HG03280 (cell line): ENCODE results near the gene MAML2.

Experiments used
- ATAC-seq: cut with Tn5 transposase; IDR thresholded peaks from one replicate; pipeline ENCODE4 v1.9.1; 2021; ENCODE audit warnings: mild to moderate bottlenecking, moderate library complexity; ENCODE audit not compliant: unreplicated experiment

MAML2 gene

DNA sequence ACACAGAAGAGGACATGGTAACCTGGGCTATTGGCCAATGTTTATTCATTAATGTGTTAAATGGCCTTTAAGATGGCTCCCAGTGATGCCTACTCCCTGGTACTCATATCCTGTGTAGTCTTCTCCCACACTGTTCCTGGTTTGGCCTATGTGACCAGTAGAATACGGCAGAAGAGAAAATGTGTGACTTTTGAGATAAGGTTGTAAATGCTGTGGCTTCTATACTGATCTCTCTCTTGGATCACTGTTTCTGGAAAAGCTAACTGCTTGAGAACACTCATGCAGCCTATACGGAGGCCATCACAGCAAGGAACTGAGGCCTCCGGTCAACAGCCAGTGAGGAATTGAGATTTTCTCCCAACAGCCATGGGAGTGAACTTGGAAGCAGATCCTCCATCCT, 24.1 kb downstream of the MAML2 start:
- ATAC-seq, result no peak

DNA sequence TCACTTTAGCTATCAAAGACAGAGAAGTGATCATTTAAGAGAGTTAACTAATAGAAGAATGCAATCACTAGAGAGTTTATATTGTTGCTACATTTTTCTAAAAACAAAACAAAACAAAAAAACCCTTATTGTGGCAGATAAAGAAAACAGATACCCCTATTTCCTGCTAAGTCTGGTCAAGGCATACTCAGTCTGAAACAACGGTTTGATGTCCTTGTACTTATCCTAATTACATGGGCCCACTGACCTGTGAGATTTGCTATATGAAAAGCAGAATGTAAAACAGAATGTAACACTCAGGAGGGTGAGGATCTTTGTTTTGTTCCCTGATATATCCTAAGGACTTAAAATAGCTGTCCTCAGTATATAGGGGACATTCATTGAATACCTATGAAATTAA, 24.6 kb downstream of the MAML2 start:
- no peak for ATAC-seq

DNA sequence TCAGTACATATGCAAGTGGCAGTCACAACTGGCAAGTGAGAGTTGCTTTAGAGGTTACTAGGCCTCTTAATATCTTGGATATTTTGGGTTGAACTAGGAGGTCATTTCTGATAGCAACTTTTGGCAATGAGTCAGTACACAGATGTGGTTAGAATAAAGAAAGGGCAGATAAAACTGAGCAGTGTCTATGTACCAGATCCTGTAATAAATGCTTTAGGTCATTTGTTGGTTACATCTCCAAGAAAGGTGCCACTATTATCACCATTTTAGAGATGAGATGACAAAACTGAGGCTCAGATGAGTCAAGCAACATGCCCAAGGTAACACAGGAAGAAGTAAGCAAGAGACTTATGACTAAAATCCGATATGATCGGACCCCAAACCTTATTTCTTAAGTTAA, 25.0 kb downstream of the MAML2 start:
- no peak for ATAC-seq

DNA sequence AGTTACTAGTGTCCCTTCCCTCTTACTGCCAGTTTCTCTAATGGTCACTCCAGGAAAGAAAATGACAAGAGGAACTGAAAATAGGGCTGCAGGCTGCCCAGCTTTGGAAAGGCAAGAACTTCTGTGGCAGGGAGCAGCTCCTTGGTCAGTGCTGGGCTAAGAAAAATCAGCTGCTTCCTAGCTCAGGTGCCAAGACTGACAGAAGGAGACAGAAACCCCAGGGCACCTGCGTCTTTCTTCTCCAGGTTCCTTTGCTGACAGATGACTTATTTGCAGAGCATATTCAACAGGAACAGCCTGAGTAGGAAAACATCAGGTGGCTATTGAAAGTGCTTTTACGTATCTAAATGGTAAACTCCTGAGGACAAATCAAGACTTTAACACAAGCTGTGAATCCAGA, 25.4 kb downstream of the MAML2 start:
- ATAC-seq, result no peak

DNA sequence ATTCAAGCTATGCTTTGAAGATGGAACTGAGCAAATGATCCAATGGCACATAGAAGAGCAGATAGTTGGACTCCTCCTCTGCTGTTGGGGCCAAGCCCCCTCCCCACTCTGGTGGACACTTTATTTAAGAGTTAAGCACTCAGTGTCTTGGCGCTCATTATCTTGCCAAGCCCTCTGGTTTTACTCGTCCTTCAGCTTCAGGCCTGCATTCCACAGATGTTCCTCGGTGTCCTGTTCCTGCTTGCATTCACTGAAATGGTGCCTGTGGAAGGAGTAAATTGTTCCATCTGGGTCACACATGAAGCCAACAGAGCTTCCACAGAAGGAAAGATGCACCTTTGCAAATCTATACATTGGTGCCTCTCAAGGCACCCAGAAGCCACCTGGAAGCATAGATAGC, 26.1 kb downstream of the MAML2 start:
- no peak for ATAC-seq

DNA sequence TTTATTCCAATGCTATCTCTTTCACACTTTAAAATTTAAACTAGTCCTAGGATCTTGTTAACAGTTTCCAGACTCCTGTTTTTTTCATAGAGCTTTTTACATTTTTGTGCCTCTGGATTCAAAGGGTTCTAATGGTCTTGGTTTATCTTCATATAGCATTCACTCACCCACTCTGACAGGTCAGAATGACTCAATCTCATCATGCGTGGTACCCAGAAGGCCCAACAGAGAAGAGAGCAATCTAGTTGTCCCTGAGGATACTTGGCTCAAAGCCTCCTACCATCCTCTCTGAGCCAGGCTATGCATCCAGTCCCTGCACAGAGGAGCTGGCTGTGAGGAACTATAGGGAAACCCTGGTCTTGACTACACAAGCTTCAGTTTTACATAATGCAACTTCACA, 27.5 kb downstream of the MAML2 start:
- no peak for ATAC-seq

DNA sequence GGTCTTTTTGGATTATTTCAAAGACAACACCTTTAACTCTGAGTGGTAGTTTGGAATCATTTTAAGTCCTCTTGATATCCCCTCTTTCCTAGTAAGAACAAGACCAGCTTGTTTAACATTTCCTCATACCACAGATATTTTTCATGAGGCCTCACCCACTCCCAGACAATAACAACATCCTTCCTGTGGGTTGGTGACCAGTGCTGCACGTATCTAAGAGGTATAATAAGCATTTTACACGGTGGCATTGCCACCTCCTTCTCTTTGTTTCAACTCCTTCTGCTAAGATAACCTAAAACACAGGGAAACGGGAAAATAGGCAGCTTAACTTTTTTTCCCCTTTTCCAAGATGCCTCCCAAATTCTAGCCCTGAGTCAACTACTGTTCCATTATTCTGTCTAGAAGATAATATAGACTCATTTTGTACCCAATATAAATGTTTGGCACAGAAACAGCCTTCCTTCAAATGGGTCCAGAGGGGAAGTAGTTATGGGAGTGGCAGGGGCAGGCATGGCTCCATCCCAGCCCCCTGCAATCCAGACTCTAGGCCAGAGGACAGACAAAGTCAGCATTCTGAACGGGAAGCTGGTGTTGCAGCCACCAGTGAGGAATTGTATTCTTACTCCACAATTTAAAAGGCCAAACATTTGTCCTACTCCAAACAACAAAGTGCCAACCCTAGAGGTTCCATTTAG, 28.5 kb downstream of the MAML2 start:
- ATAC-seq, result no peak

DNA sequence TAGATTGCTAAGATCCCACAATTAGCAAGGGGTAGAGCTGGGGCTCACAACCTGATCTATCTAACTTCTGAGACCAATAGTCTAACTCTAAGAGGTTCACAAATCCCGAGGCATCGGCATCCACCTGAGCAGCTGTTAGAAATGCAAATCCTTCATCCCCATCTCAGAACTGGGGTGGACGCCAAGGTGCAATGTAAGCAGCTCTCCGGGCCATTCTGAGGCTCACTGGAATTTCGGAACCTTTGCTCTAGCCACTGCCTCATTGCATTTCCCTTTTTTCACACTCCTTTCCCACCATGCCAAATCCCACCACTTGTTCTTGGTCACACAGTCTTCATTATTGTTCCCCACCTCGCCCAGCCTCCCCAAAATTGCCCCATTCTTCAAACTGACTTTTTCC, 29.8 kb downstream of the MAML2 start:
- no peak for ATAC-seq

DNA sequence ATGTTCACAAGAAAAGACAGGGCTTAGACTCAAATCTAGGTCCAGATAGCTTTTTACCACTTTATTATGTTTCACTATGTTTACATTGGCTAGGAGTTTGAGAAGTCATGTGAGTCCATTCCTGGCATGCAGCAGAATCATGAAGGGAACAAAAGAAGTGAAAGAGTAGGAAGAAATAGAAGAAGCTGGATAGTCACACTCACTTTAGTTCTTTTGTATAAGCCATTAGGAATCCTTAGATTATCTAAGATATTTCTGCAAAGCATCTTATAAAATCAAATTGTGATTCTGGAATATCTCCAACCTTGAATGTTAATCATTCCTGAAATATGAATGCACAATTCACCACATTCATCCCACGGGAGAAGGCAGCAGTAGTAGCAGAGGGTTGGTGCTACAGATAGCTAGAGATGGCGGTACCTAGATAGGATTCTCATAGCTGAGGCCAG, 31.9 kb downstream of the MAML2 start:
- no peak for ATAC-seq

DNA sequence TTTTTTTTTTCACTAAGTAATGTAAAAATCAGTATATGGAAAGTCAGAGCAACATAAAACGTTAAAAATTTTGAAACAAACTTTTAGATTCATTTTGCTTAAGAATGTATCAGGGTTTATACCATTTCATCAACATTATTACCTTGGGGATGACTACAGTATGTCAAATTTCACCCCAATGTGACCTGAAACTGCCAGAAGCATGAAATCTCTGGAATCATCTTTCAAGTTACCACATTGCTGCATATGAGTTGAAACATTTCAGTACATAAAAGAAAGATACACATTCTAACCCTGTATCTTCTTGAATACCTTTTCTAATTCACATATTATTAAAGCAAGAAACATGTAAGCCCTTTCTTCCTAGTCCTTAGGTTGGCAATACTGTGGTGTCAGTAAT, 32.8 kb downstream of the MAML2 start:
- no peak for ATAC-seq

DNA sequence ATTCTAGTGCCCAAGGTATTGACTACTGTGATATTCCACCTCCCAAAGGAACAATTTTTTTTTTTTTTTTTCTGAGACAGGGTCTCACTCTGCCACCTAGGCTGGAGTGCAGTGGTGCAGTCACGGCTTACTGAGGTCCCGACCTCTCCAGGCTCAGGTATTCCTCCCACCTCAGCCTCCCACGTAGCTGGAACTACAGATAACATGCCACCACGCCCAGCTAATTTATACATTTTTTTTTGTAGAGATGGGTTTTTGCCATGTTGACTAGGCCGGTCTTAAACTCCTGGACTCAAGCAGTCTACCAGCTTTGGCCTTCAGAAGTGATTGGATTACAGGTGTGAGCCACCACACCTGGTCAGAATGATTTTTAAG, 33.4 kb downstream of the MAML2 start:
- ATAC-seq, result no peak

DNA sequence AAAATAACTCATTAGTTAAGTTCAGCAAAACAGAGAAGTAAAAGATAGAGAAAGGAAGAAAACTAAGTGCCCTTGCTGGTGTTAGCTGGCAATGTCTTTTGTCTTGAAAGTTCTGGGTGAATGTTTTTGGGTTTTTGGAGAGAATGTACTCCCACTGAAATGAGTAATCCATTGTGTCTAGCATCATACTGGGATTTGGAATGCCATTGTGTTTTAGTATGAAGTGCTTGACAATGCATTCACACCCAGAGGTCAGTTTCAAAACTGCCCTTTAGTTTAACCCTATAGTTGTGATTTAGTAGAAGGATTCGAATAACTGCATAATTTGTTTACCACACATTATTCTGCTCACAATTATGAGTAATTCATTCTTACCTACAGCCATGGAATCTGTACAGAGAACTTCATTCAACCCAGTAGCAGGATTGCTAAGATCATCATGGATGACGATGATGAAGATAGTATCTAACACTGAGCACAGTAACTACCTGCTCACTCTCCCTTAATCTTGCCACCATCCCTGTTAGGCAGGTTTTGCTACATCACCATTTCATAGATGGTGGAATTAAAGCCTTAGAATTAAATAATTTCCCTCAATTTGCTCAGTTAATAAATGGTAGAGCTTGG, 33.9 kb downstream of the MAML2 start:
- no peak for ATAC-seq

DNA sequence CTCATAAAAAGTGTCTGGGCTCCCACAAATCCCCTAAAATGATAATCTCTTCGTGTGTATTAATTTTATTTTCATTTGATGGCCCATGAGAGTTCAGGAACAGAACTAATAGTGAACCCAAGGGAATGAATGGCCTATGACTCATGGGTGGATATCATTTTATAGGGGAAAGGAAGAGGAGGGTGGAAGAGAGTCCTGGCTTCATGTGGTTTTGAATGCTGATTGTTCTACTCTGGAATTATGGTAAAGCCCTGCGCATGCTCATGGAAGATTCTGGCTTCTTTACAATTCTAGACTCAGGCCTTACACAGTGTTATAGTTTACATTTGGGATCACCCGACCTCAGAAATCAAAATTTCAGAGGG, 35.2 kb downstream of the MAML2 start:
- no peak for ATAC-seq

DNA sequence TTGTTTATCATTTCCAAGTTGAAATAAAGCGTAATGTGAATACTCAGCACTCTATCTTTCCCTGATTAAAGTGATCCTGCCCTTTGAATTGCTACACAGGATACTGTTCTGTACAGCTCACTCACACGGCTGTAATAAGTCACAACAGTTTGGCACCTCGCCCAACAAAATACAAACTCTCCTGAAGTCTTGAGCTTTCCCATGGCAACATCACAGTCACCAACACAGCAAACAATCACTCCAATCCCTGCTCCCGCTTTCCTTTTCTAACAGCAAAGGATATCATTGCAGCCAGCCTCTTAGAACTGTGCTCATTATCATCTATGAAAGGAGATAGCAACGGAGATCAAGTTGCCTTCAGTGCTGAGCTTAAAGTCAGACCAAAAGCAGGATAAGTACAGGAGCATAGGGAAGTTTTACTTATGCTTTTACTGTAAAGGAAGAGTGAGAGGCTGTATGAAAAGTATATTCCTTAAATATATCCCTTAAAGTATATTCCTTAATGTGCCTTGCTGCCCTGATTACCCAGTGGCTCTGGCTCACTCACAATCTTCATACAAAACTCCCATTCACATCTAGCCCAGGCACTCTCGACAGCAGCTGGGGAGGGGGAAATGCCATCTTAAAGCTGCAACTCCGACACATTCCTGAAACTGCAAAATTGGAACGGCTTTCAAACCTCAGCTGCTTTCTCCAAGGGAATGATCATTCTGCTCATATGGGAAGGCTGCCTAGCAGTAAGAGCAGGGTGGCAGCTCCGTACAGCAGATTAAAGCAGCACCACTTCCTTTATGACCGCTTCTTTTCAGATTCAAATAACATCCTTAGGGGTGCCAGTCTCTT, 35.8 kb downstream of the MAML2 start:
- ATAC-seq, result no peak

DNA sequence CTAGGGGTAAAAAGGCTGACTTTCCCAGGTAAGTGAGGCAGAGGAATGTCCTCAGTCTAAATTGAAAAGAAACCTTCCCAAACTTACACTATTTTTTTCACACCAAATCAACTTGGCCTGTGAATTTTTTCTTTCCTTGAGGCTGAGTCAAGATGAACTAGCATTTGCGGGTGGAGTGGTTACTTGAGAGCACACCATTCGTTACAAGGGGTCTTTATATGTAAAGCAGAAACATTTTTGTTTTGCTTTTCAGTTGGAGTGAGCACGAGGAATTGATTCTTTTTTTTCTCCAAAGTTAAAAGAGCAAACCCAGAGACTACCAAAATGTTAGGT, 36.4 kb downstream of the MAML2 start:
- no peak for ATAC-seq

DNA sequence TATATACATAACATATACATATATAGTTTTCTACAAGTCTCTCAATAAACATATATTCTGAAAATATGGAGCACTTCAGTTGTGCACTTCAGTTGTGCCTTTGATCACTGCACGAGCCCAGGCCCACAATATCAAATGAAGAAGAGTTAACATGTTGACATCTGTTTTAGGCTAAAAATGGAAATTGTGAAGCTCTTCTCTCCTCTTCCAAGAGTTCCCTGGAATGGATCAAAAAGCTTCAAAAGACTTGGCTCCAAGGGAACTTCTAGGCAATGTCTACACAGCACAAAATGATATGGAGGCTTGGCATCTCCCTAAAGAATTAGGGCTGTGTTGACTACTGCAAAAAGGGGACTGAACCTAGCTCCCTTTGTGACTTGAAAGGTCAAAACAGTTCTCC, 36.9 kb downstream of the MAML2 start:
- no peak for ATAC-seq

DNA sequence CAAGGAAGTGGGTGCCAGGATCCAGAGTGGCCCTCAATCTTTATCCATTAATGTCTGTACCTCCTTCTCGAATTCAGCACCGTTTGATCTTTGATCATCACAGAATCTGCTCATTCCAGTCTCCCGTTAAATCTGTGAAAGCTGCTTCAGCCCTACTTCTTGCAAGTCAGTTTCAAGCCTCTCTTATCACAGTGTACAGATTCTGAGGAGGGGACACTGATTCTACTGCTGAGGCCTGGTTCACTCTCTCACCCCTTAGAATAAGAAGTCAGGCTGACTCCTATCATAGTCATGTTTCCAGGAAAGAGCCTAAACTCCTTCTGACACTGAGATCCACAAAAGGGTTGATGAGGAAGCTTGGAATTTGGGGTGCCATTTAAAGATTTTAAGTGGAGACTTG, 39.0 kb downstream of the MAML2 start:
- ATAC-seq, result no peak

DNA sequence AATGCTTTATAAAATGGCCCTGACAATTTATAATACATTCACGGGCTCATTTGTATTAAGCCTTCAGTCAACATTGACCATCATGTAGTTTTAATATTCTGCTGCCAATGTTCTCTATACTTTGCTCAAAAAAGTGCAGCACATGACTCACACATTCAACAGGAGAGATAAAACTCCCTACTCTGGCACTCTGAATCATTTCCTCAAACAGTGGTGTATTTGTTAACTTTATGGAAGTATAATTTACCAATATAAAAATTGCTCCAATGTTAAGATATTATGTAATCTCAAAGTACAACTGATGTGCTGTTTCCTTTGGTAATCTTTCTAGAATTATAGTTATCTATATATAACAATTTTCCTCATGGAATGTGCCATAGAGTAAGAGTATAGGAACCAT, 39.9 kb downstream of the MAML2 start:
- no peak for ATAC-seq

DNA sequence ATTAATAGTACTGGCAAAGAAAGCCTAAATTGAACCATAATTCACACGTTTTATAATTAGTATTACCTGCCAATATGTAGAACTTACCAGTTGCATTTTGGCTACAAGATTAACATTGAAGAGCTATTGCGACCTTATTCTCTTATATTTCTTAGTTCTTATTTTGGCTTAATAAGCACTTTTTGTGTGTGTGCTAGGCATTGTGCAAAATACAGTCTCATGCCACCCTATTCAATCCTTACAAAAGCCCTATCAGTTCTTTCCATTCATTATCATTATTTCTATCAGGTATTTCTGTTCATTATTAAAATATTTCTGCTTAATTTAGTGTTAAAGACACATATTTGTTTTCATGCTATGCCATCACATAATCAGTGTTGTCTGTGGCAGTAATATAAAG, 41.2 kb downstream of the MAML2 start:
- no peak for ATAC-seq

DNA sequence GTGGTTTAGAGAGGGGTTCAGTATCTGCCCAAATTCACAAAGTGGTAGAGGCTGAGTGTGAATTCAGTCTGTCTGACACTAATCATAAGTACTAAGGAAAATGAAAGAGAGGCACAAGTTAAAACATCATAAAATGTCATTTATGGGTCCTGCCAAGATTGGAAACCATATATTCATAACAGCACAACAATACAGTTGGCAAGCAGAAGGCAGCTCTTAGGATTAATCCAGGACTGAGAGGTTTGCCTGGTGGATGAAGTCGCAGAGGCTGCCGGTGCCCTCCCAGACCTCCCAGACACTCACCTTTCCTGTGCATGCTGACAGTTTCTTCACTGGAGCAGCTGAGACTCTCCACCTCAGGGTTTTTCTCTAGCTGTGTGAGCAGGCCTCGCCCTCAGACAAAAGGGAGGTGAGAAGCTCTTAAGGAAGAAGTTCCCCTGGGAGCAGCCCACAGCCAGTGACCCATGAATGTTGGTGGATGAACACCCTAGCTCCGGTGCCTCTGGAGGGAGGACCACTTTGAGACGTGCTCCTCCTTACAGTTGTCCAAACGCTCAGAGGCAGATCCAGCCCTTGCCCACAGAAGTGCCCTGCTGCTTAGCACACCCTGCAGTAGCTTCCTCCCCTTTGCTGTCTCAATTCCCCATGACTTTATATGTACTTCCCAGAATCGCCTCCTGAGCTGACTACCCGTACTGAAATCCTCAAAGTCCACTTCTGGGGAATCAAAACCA, 43.7 kb downstream of the MAML2 start:
- ATAC-seq, result no peak

DNA sequence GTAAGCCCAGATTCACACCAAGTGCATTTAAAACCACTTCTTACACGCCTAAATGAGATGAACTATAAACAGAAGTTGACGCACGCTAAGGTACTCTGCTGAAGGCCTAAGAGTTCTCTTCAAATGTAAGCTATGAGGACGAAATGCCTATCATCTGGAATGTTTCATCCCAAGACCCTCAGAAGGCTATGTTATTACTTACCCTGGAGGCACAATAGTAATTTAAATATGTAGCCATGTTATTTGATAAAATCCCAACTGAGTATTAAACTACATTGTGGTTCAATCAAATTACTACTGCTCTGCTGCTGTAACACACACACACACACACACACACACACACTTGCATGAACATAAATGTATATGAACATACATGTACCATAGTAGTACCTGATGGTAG, 47.6 kb downstream of the MAML2 start:
- no peak for ATAC-seq

DNA sequence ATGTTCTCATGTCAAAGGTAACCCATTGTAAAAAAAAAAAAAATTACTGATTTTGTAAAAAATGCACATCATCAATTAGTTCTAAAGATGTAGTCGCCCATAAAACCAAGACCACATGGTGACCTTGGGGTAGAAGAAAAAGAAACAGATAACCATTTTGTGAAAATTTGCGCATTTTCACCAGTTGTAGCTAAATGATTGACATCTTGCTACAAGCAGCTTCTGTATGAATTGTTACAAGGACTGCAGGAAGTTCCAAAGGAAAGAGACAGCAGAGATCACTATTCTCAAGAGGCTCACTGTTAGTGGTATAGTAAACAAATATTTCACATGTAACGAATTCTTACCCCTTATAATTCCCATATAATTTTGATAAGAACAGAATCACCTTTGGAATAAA, 48.7 kb downstream of the MAML2 start:
- no peak for ATAC-seq
